ENCODE results near the gene METTL21A.

- TF ChIP-seq, protein P1, sequence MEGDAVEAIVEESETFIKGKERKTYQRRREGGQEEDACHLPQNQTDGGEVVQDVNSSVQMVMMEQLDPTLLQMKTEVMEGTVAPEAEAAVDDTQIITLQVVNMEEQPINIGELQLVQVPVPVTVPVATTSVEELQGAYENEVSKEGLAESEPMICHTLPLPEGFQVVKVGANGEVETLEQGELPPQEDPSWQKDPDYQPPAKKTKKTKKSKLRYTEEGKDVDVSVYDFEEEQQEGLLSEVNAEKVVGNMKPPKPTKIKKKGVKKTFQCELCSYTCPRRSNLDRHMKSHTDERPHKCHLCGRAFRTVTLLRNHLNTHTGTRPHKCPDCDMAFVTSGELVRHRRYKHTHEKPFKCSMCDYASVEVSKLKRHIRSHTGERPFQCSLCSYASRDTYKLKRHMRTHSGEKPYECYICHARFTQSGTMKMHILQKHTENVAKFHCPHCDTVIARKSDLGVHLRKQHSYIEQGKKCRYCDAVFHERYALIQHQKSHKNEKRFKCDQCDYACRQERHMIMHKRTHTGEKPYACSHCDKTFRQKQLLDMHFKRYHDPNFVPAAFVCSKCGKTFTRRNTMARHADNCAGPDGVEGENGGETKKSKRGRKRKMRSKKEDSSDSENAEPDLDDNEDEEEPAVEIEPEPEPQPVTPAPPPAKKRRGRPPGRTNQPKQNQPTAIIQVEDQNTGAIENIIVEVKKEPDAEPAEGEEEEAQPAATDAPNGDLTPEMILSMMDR (conservative IDR thresholded peaks at IDR 0.05 in 1 of 2, IDR thresholded peaks at IDR 0.05 in 1 of 2; ENCODE audit: extremely low read depth in 1 of 2, insufficient read depth in 1 of 2, low read depth in 1 of 2, low read length in 2 of 2): no peak
- no peak for TF ChIP-seq EZH2 (IDR thresholded peaks at IDR 0.05; ENCODE audit: borderline replicate concordance, low read length)
These were observed 36.1 kb downstream of the METTL21A start for GRCh38 chr2:207589143-207589542.
